HG02623 (cell line): ENCODE data around the gene CCDC142.

Experiments
- ATAC-seq: cut with Tn5 transposase; IDR thresholded peaks from one replicate; pipeline ENCODE4 v1.9.1; 2021; ENCODE audit warnings: moderate library complexity; ENCODE audit not compliant: unreplicated experiment

Gene CCDC142

GRCh38 chr2:74515271-74515980, 32.6 kb upstream of the CCDC142 start:
- no peak for ATAC-seq

- no peak for ATAC-seq
Measured at GRCh38 chr2:74514368-74515270, 31.8 kb upstream of the CCDC142 start, which contains the start of gene TLX2. TSS of gene TLX2 (plus strand) at chr2:74514450. CDS start at chr2:74514807, 357 bp downstream.

DNA sequence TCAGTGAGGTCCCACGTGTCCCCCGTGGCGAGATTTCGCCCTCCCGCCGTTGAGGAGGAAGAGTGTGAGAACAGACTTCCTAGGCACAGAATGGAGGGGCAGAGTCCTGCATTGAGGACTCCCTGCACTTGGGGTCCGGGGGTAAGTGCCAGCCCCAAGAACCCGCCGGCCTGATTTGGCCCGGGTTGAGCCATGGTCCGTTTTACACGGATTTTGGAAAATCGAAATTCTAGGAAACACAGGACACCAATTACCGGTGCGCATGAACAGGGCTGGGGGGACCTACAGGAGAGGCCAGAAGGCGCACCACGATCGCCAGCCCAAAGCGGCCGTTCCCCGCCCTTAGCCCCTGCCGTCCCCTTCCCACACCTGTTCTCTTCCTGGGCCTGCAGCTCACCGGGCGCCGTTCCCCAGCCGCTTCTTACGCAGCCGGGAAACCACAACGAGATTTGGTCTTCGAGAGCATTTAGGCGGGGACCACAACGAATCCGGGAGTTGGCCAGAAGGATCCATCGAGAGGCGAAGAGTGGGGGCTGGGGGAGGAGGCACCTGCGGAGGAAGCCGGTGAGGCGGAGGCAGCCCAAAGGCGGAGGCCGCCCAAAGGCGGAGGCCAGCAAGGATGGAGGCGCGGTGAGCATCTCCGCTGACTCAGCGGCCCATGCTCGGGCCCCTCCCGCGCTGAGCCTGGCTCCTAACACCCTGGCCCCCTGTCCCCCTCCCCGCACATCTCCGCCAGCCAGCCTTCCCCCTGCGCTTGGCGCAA, 31.0 kb upstream of the CCDC142 start:
- ATAC-seq, result no peak

DNA sequence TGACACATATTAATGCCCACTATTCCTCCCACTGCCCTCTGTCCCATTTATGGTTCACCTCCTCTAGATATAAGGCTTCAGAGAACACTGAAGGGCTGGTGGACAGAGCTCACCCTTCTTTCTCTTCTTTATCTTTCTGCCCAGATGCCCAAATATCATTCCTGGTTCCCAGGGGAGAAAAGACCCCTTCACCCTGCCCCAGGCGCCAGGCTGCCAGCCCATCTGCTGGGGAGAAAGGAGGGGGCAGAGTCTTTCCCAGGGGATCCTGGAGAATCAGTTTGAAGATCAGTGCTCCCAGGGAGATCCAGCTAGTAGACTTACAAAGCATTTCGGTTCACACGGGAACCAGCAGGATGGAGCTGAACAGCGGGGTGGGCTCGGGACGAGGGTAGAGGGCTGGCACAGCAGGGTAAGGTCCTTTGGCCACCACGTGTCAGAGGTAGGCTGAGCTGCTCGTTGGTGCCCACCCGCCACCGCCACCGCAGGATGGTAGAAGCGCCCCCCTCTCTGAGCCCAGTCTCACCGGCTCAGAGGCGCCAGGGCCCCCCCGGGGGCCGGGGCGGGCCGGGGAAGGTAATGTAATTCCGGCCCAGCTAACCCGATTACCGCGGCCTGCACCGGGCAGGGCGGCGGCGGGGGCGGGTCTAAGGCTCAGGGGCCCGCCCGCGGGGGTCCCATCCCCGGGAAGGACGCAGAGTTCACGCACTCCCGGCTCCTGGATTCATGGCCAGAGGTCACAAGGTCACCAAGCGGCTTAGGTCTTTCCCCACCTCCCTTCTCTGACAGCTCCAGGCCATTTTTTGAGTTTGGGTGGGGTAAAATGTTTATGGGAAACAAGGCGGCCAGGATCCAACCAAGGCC, 30.2 kb upstream of the CCDC142 start:
- ATAC-seq, result no peak

DNA sequence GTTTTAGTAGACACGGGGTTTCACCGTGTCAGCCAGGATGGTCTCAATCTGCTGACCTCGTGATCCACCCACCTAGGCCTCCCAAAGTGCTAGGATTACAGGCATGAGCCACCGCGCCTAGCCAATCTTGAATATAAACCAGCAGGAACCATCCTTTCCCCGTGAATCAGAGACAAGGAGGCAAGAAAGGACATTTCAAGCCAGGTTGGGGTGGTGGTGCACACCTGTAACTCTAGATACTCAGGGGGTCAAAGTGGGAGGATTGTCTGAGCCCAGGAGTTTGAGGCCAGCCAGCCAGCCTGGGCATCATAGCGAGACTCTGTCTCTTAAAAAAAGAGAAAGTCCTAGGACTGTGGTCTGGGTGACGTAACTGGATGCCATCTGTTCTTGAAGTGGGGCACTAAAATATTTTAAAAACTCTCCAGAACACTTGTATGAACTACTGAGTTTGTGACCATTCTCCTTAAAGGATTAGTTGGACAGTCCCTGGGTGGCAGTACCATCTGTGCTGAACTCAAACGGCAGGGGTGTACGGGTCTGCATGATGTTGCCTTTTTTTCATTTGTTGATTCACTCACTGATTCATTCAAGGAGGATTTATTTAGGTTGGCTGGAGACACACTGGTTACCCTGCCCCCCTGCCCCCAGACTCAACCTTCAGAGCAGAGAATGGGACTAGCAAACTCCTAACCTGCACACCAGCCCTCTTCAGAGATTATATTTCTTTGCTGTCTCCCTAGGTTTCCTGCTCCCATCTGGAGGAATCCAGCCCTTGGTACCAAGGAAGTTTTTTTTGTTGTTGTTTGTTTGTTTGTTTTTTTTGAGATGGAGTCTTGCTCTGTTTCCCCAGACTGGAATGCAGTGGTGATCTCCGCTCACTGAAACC, 28.5 kb upstream of the CCDC142 start:
- no peak for ATAC-seq

- no peak for ATAC-seq
Measured at GRCh38 chr2:74510272-74510671, 27.5 kb upstream of the CCDC142 start.

- no peak for ATAC-seq
Measured at GRCh38 chr2:74507926-74508520, 25.2 kb upstream of the CCDC142 start.

- ATAC-seq, result peak; percentile 83
Measured at GRCh38 chr2:74507145-74507925, 24.5 kb upstream of the CCDC142 start, which contains the start of gene PCGF1. TSS of gene PCGF1 (minus strand) at chr2:74507695. CDS start at chr2:74507668, 27 bp downstream.

GRCh38 chr2:74505448-74506246, 22.8 kb upstream of the CCDC142 start:
- no peak for ATAC-seq

GRCh38 chr2:74504591-74504990, 21.8 kb upstream of the CCDC142 start:
- ATAC-seq, result no peak

DNA sequence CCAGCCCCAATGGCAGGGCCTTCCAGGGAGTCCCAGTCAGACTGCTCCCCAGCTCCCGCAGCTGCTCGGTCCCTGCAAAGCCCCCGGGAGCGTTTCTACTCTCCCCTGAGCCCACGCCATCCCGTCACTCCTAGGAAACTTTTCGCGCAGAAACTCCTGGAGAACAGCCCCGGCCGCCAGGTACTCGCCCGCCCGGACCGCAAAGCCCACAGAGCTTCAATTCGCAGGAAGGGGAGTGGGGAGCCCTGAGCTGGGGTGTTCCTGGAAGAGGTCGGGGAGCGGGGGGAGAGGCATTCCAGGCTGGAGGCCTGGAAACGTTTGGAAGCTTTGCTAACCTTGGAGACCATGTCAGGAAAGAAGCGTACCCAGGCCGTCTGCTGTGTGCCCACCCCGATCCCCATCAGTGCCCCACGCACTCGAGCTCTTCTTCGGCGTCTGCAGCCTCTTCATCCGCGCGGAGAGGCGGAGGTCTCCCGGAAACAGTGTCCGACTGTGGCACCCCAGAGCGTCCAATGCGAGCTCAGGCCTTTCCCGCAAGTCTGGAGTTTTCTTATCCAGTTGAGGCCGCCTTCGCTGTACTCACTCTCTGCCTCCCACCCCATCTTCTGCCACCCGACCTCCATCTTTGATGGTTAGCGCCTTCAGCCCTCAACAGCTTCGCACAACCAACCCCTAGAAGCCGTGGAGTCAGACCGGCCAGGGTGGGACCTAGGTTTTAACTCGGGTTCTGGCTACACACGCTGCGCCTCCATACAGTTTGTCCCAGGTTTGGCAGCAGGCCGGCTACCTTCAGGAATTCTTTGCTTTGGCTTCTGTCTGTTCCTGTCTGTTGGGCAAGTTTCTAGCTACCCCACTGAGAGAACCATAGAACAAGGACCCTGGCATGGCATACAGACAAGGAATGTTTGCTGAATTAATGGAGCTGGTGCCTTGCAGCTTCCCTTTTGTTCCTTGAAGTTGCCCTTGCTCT, 21.0 kb upstream of the CCDC142 start:
- ATAC-seq, result no peak

DNA sequence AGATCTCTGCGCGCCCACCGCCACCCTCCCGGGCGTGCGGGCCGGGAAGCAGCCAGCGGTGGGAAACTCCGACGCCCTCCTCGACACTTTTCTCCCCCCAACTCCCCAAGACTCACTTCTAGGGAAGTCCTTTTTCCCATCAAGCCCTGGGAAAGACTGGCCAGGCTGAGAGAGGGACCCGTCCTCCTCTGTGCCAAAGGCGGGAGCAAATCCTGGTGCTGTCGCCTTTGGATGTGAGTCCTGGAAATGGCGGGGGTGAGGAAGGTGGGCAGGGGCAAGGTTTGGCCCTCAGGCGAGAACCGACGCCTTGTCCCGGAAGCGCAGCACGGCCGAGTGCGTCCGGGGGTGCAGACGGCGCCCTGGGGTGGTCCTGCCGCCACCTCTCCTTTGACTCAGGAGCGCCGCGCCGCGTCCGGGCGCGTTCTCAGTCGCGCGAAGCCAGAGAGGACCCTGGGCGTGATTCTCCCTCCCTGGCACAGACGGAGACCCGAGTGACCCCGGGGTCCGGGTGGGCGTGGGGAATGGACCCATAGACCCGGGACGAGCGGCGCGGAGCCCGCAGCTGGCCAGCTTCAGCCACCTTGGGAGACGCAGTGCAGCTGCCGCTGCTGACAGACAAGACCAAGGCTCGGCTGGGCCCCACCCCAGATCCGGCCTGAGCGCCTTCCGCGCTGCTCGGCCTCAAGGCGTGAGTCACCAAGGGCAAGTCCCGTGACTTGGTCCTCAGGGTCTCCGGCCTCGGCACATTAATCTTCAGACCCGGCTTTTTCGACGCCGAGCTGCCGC, 20.1 kb upstream of the CCDC142 start:
- peak; percentile 29 for ATAC-seq

DNA sequence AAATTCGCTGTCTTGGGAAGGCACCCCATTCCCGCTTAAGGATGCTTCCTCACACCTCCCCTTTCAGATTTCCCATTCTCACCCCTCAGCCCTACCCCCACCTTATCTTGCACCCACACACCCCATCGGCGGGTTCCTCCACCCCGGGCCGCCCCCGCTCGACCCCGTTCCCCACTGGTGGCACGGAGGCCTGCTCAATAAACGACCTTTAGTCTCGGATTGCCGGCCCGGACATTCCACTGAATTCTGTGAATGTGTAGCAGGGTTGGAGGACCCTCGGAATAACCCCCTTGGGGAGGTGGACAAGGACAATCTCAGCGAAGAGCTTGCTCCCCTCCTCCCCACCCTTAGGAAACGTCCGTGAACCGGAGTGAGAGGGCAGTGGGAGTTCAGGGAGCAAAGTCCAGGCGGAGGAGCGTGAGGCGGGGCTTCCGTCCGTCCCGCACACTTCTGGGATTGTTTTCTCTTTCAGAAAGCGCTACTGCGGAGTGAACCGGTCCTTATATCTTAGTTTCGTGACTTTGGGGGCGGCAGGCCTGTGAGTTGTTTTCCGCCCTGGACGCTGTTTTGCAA, 19.4 kb upstream of the CCDC142 start:
- no peak for ATAC-seq

- ATAC-seq, result no peak
Measured at GRCh38 chr2:74501335-74502071, 18.7 kb upstream of the CCDC142 start.
